Retinal pigment epithelial cell (primary cell): Measurements from ENCODE around the gene SFMBT2.

Source experiments
- DNase-seq: peaks from one replicate; pipeline ENCODE4 v3.0.0-alpha.2; 2010; ENCODE audit warnings: low read depth
- H3K4me3 ChIP-seq: 2 replicates; pipeline ENCODE4 v1.5.1; 2011; ENCODE audit warnings: mild to moderate bottlenecking, low read length, control low read depth, moderate library complexity
- CTCF ChIP-seq: conservative IDR thresholded peaks from 2 replicates; pipeline ENCODE4 v1.5.1; 2011; ENCODE audit warnings: low read depth, low read length, control low read depth, inconsistent platforms

The SFMBT2 gene

GRCh38 chr10:7133958-7134357 is 276.9 kb downstream of the SFMBT2 start:
- DNase-seq: no peak
- no peak for TF ChIP-seq CTCF
- H3K4me3 ChIP-seq: no peak overlapping the region

GRCh38 chr10:7133278-7133677 is 277.6 kb downstream of the SFMBT2 start:
- no peak for TF ChIP-seq CTCF
- DNase-seq: no peak
- no peak overlapping the region for H3K4me3 ChIP-seq

GRCh38 chr10:7130191-7130911 is 280.5 kb downstream of the SFMBT2 start:
- TF ChIP-seq CTCF: no peak
- no peak overlapping the region for H3K4me3 ChIP-seq
- no peak for DNase-seq

- no peak overlapping the region for H3K4me3 ChIP-seq
- no peak for TF ChIP-seq CTCF
- DNase-seq: no peak
Observed at GRCh38 chr10:7123774-7124173, 287.1 kb downstream of the SFMBT2 start.

- no peak for TF ChIP-seq CTCF
Observed at GRCh38 chr10:7122561-7122960, 288.3 kb downstream of the SFMBT2 start.

GRCh38 chr10:7121154-7121797 is 289.6 kb downstream of the SFMBT2 start:
- peak; percentile 79 for TF ChIP-seq CTCF
- no peak overlapping the region for H3K4me3 ChIP-seq
- DNase-seq: no peak

More at GRCh38 chr10:7122561-7122960, 288.3 kb downstream of the SFMBT2 start:
- H3K4me3 ChIP-seq: no peak overlapping the region
- no peak for DNase-seq
